IMR-90 (cell line): ENCODE results near the gene ANKRD65.

ENCODE experiments used
- CTCF ChIP-seq: conservative IDR thresholded peaks from 2 replicates; pipeline ENCODE4 v1.5.1; 2012; ENCODE audit warnings: mild to moderate bottlenecking, low read depth, low read length, improper control_type of control experiment
- ELK1 ChIP-seq: fragments of 150-350 bp; IDR thresholded peaks from 2 replicates; pipeline ENCODE4 v1.6.1; 2016; ENCODE audit warnings: low read depth, mild to moderate bottlenecking, low read length, moderate library complexity, borderline replicate concordance
- MAZ ChIP-seq: IDR thresholded peaks from 2 replicates; pipeline ENCODE4 v1.6.1; 2012; ENCODE audit warnings: low read depth, mild to moderate bottlenecking, low read length, improper control_type of control experiment, moderate library complexity, borderline replicate concordance
- MXI1 ChIP-seq: IDR thresholded peaks from 2 replicates; pipeline ENCODE4 v1.6.1; 2012; ENCODE audit warnings: low read depth, mild to moderate bottlenecking, low read length, moderate library complexity, borderline replicate concordance
- NFE2L2 ChIP-seq: fragments of 150-350 bp; IDR thresholded peaks from 2 replicates; pipeline ENCODE4 v1.6.1; 2016; ENCODE audit warnings: low read depth, mild to moderate bottlenecking, low read length
- POLR2A ChIP-seq: IDR thresholded peaks from 2 replicates; pipeline ENCODE4 v1.6.1; 2012; ENCODE audit warnings: mild to moderate bottlenecking, low read depth, low read length
- RAD21 ChIP-seq: IDR thresholded peaks from 2 replicates; pipeline ENCODE4 v1.6.1; 2012; ENCODE audit warnings: low read length, improper control_type of control experiment

GRCh38 chr1:1452882-1453281, 31.8 kb upstream of the ANKRD65 start:
- TF ChIP-seq POLR2A (no peak), CTCF (no peak), MXI1 (no peak), ELK1 (no peak), MAZ (no peak), RAD21 (no peak), NFE2L2 (no peak)
